Left colon (tissue), 2 donors: ENCODE measurements around the gene PAOX. TPM values are rescaled to one million over a fixed set of nuclear protein-coding genes. Genes with fewer than 3 reads are reported as not detected.

Experiments used
- ATAC-seq: fragments of 200-7000 bp; cut with Tn5 transposase; one replicate; pipeline ENCODE4 v1.9.1; 2020; ENCODE audit warnings: mild to moderate bottlenecking, moderate library complexity
- DNase-seq, 2 donors: peaks; one replicate each; pipeline ENCODE4 v3.0.0-alpha.2; 2020
- intact Hi-C, 2 donors: fragments of 100-400 bp; cut with DNase I in 1 of 2; cut with micrococcal nuclease in 1 of 2; formaldehyde crosslinking; loops; one replicate each; pipeline versions ENCODE4 v1.11.2 to v1.14.0; 2022; cut with DNase I, micrococcal nuclease
- total RNA-seq, 2 donors: library from RNA; stranded (reverse); fragmentation: NEBNext Ultra II Directional; extraction: Animal tissue kit (Norgen Biotek cat#: 25700); gene quantifications; one replicate each; pipeline ENCODE4 v1.2.1, GENCODE V29; 2021
- donor health status: DM: no; HTN: no; CAD: no.
- donor health status: DM: yes; HTN: yes; CAD: no.

PAOX gene
- total RNA-seq, 2 donors from 2014 or later: 9.3 to 10.5 TPM

GRCh38 chr10:133347710-133348517 is 31.1 kb upstream of the PAOX start:
- intact Hi-C loops: no loop called here
- DNase-seq (peak in 1 of 2 donors; percentile 46), ATAC-seq (peak; percentile 71)

GRCh38 chr10:133349160-133349568 is 29.9 kb upstream of the PAOX start:
- intact Hi-C loops: no loop called here
- ATAC-seq (no peak), DNase-seq (no peak)

GRCh38 chr10:133349577-133350011 is 29.5 kb upstream of the PAOX start:
- DNase-seq (no peak), ATAC-seq (no peak)
- intact Hi-C loops: no loop called here

GRCh38 chr10:133350283-133350949 is 28.6 kb upstream of the PAOX start:
- ATAC-seq (no peak), DNase-seq (no peak)
- intact Hi-C loops: no loop called here

GRCh38 chr10:133350950-133351329 is 28.1 kb upstream of the PAOX start:
- intact Hi-C loops: no loop called here
- DNase-seq: no peak
- ATAC-seq: no peak

GRCh38 chr10:133351408-133352318 is 27.4 kb upstream of the PAOX start:
- DNase-seq (no peak), ATAC-seq (no peak)
- intact Hi-C loops: no loop called here

GRCh38 chr10:133353202-133353959 is 25.7 kb upstream of the PAOX start:
- intact Hi-C loops: no loop called here
- ATAC-seq: peak; percentile 12
- DNase-seq: no peak

GRCh38 chr10:133353988-133354605 is 25.0 kb upstream of the PAOX start:
- ATAC-seq (no peak), DNase-seq (no peak)
- intact Hi-C loops: no loop called here

- DNase-seq (no peak), ATAC-seq (no peak)
- intact Hi-C loops: no loop called here
These were observed 24.3 kb upstream of the PAOX start for GRCh38 chr10:133354672-133355240.

- no peak for DNase-seq
- intact Hi-C loops: no loop called here
- ATAC-seq: no peak
These were observed 23.8 kb upstream of the PAOX start for GRCh38 chr10:133355266-133355665.

- DNase-seq (no peak), ATAC-seq (no peak)
- intact Hi-C loops: no loop called here
These were observed 23.1 kb upstream of the PAOX start for GRCh38 chr10:133355991-133356390.

- ATAC-seq (no peak), DNase-seq (no peak)
- intact Hi-C loops: no loop called here
These were observed 22.3 kb upstream of the PAOX start for GRCh38 chr10:133356549-133357284.

GRCh38 chr10:133357285-133358161 is 21.5 kb upstream of the PAOX start, which contains the start of gene FUOM:
Gene FUOM (minus strand): TSS chr10:133358019. CDS start chr10:133358007, 12 bp downstream.
- intact Hi-C loops: no loop called here
- ATAC-seq (peak; percentile 70), DNase-seq (peak; percentile 52 to 66)

- ATAC-seq: no peak
- intact Hi-C loops: no loop called here
- DNase-seq: peak in 1 of 2 donors; percentile 54
These were observed 20.7 kb upstream of the PAOX start for GRCh38 chr10:133358162-133358924.

- ATAC-seq: no peak
- DNase-seq: no peak
- intact Hi-C loops: no loop called here
These were observed 20.1 kb upstream of the PAOX start for GRCh38 chr10:133358925-133359310.
